Ascending aorta (tissue), 2 donors: ENCODE measurements around the gene SMLR1. TPM values are rescaled to one million over a fixed set of nuclear protein-coding genes. Genes with fewer than 3 reads are reported as not detected.

ENCODE experiments used
- DNase-seq, 2 donors: peaks; one replicate each; pipeline ENCODE4 v3.0.0-alpha.2; 2019; ENCODE audit warnings: low spot score in 2 of 2
- H3K27ac ChIP-seq, 2 donors: fragments of 200-600 bp; sonication (generic); one replicate each; pipeline ENCODE4 v1.5.1; 2016 to 2017; ENCODE audit warnings: mild to moderate bottlenecking in 1 of 2
- H3K27me3 ChIP-seq: fragments of 200-600 bp; sonication (generic); one replicate; pipeline ENCODE4 v1.5.1; 2017
- H3K36me3 ChIP-seq, 2 donors: fragments of 200-600 bp; sonication (generic); one replicate each; pipeline ENCODE4 v1.5.1; 2016
- H3K4me1 ChIP-seq, 2 donors: fragments of 200-600 bp; sonication (generic); one replicate each; pipeline ENCODE4 v1.5.1; 2016 to 2017; ENCODE audit warnings: mild to moderate bottlenecking in 1 of 2
- H3K4me3 ChIP-seq, 2 donors: fragments of 200-600 bp; sonication (generic); one replicate each; pipeline ENCODE4 v1.5.1; 2016 to 2017; ENCODE audit warnings: mild to moderate bottlenecking in 1 of 2
- H3K9me3 ChIP-seq, 2 donors: fragments of 200-600 bp; sonication (generic); one replicate each; pipeline ENCODE4 v1.5.1; 2016
- CTCF ChIP-seq, 3 experiments: fragments of 200-600 bp in 2 of 3; fragments of 450-650 bp in 1 of 3; sonication (generic) in 2 of 3; IDR thresholded peaks; one replicate each; pipeline ENCODE4 v1.5.1; 2016 to 2019; ENCODE audit warnings: antibody characterized with exemption in 3 of 3, mild to moderate bottlenecking in 1 of 3, moderate library complexity in 1 of 3
- intact Hi-C: fragments of 100-400 bp; cut with DNase I; formaldehyde crosslinking; loops from one replicate; pipeline ENCODE4 v1.15.1; 2023
- total RNA-seq: library from RNA; depleted of rRNA; stranded (reverse); fragments of >200 nt; gene quantifications from one replicate; pipeline ENCODE4 v1.1.0, GENCODE V29; 2016

The SMLR1 gene
- total RNA-seq, 1 donor from 2014 or later: not detected

- intact Hi-C loops: no loop called here
- H3K4me3 ChIP-seq: no peak overlapping the region
- TF ChIP-seq CTCF (IDR thresholded peaks at IDR 0.05): no peak
- no peaks in the 10 kb centered on the region for H3K9me3 ChIP-seq
- H3K4me1 ChIP-seq: no peaks in the 10 kb centered on the region
- DNase-seq: no peak
- H3K27me3 ChIP-seq: no peaks in the 10 kb centered on the region
- H3K27ac ChIP-seq: no peak overlapping the region
- H3K36me3 ChIP-seq: no peaks in the 10 kb centered on the region
Measured at GRCh38 chr6:130783416-130784107, 43.6 kb upstream of the SMLR1 start.

DNA sequence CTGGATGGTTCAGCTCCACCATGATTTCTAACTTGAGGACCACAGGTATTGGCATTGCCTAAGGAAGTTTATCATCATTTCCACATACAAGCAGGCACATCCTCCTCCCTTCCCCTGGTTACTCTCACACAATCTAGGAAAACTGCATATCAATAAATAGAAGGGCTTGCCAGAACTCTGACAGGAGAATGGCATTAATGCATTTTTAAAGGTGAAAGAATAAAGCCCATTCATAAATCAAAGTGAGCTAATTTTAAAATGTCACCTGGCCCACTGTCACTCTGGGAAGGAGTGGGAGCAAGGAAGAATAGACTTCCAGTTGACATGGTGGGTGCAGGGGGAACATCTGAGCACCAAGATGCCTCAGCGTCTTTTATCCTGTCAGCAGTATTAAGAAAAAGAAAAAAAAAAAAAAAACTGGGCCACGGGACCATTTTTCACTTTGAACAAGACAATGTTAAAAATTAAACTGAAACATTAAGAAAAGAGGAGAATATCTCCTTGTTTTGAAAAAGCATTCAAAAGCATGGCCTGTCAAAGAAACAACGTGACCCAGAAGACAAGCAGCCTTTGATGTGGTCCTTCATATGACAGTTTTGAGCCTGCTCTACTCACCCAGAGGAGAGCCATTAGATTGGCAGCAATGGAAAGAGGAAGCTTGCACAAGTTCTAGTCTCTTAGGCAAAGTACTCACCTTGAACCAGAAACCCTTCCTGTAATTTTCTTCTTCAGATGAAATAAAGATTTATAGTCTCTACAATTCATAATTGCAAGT, 39.3 kb upstream of the SMLR1 start:
- intact Hi-C loops: no loop called here
- no peak for TF ChIP-seq CTCF (IDR thresholded peaks at IDR 0.05)
- H3K4me1 ChIP-seq: no peaks in the 10 kb centered on the region
- H3K9me3 ChIP-seq: no peaks in the 10 kb centered on the region
- H3K36me3 ChIP-seq: no peaks in the 10 kb centered on the region
- H3K27me3 ChIP-seq: no peaks in the 10 kb centered on the region
- H3K27ac ChIP-seq: no peak overlapping the region
- no peak overlapping the region for H3K4me3 ChIP-seq
- DNase-seq: no peak

DNA sequence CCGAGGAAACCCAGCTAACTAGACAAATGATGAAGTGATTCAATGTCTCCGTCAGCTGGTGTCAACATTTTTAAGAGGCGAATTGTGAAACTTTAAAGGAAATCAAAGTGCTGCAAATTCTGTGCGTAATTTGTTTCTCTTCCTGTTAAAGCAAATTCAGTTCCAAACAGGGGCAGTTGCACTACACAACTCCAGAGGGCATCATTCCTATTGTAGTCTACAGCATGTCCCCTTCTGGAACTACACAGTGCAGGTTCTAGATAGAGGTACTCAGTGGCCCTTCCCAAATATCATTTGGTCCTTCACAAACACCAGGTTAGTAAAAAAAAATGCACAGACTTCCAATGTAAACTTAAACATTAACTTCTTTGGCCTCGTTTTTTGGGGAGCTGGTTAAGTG, 38.3 kb upstream of the SMLR1 start:
- no peak for DNase-seq

DNA sequence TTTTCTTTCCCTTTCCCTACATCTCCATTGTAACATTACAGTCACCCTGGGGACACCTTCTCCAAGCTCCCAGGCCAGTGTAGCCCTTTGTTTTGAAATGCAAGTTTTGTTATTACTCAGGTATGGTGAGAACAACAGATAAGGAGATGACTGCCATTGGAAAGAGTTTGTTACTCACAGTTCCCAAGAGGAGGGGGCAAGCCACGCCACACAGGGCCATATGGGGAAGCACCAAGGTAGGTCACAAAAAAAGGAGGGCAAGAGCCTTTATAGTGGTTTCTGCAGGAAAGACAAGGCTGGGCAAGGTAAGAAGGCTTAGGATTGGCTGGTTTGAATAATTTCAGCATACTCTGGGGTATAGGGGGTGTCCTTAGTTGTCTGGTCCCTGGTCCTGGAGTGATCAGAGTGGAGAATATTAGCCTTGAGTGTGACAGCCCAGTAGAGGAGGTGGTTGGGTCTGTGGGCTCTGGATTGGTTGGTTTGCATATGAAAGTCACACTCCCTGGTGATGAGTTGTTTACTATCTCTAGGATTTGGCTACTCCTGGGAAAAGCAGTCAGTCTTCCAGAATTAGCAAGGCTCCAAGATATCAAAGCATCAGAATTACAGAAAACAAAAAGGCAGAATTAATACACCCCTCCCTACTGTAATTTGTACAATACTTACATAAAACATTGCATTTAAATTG, 33.1 kb upstream of the SMLR1 start:
- no peaks in the 10 kb centered on the region for H3K27me3 ChIP-seq
- intact Hi-C loops: no loop called here
- no peaks in the 10 kb centered on the region for H3K9me3 ChIP-seq
- no peaks in the 10 kb centered on the region for H3K4me1 ChIP-seq
- no peak for TF ChIP-seq CTCF (IDR thresholded peaks at IDR 0.05)
- no peaks in the 10 kb centered on the region for H3K36me3 ChIP-seq
- no peak for DNase-seq
- no peak overlapping the region for H3K27ac ChIP-seq
- no peak overlapping the region for H3K4me3 ChIP-seq

More for the DNA sequence above, 38.3 kb upstream of the SMLR1 start:
- intact Hi-C loops: no loop called here
- Histone ChIP-seq H3K4me3 (no peak overlapping the region), H3K4me1 (no peaks in the 10 kb centered on the region), H3K36me3 (no peaks in the 10 kb centered on the region), H3K27ac (no peak overlapping the region), H3K27me3 (no peaks in the 10 kb centered on the region), H3K9me3 (no peaks in the 10 kb centered on the region)
- no peak for TF ChIP-seq CTCF (IDR thresholded peaks at IDR 0.05)

DNA sequence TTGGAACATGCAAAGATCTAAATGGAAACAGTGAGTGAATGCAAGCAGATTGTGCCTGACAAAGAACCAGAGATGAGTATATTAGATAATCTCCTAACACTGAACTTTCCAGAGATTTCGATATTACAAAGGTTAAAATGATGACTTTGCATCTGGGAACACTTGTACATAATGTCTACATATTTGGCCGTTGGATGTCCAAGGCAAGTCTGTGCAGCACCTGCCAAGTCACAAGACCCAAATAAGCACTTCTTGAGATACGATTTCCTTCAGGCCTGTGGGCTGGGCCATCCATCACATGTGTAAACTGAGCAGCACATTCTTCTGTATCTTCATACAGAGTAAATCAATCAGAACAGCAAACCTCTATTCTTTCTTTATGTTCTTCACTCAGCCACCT, 32.5 kb upstream of the SMLR1 start:
- intact Hi-C loops: no loop called here

More for the DNA sequence above, 32.5 kb upstream of the SMLR1 start:
- no peak for TF ChIP-seq CTCF (IDR thresholded peaks at IDR 0.05)
- DNase-seq: no peak
- Histone ChIP-seq H3K4me1 (no peaks in the 10 kb centered on the region), H3K9me3 (no peaks in the 10 kb centered on the region), H3K36me3 (no peaks in the 10 kb centered on the region), H3K27ac (no peak overlapping the region), H3K27me3 (no peaks in the 10 kb centered on the region), H3K4me3 (no peak overlapping the region)
